Ishikawa (cell line): ENCODE measurements around the gene PCNX3.
A peak's percentile ranks its signal among the peaks of the same experiment; 100 is the strongest.

ENCODE experiments used
- CEBPB ChIP-seq: IDR thresholded peaks from 2 replicates; pipeline ENCODE4 v1.6.1; 2012
- CREB1 ChIP-seq: IDR thresholded peaks from 2 replicates; pipeline ENCODE4 v1.6.1; 2012; ENCODE audit warnings: low read depth
- EGR1 ChIP-seq: IDR thresholded peaks from 2 replicates; pipeline ENCODE4 v1.6.1; 2012
- EP300 ChIP-seq: IDR thresholded peaks from 2 replicates; pipeline ENCODE4 v1.6.1; 2012; ENCODE audit warnings: borderline replicate concordance
- FOXM1 ChIP-seq: IDR thresholded peaks from 2 replicates; pipeline ENCODE4 v1.6.1; 2012; ENCODE audit warnings: low read depth, borderline replicate concordance
- NFIC ChIP-seq: IDR thresholded peaks from 2 replicates; pipeline ENCODE4 v1.6.1; 2012
- RAD21 ChIP-seq: IDR thresholded peaks from 2 replicates; pipeline ENCODE4 v1.6.1; 2012; ENCODE audit warnings: low read depth
- REST ChIP-seq: IDR thresholded peaks from 2 replicates; pipeline ENCODE4 v1.6.1; 2012; ENCODE audit warnings: low read depth, mild to moderate bottlenecking
- TAF1 ChIP-seq: IDR thresholded peaks from 2 replicates; pipeline ENCODE4 v1.6.1; 2012; ENCODE audit warnings: low read depth, mild to moderate bottlenecking
- TCF12 ChIP-seq: IDR thresholded peaks from 2 replicates; pipeline ENCODE4 v1.6.1; 2012; ENCODE audit warnings: low read depth
- TEAD4 ChIP-seq: IDR thresholded peaks from 2 replicates; pipeline ENCODE4 v1.6.1; 2012
- USF1 ChIP-seq: IDR thresholded peaks from 2 replicates; pipeline ENCODE4 v1.6.1; 2012
- YY1 ChIP-seq: IDR thresholded peaks from 2 replicates; pipeline ENCODE4 v1.6.1; 2012; ENCODE audit warnings: low read depth
- ZBTB7A ChIP-seq: IDR thresholded peaks from 2 replicates; pipeline ENCODE4 v1.6.1; 2012; ENCODE audit warnings: low read depth
- TF ChIP-seq, protein P1 (sequence below): IDR thresholded peaks from 2 replicates; pipeline ENCODE4 v1.6.1; 2012

The PCNX3 gene

DNA sequence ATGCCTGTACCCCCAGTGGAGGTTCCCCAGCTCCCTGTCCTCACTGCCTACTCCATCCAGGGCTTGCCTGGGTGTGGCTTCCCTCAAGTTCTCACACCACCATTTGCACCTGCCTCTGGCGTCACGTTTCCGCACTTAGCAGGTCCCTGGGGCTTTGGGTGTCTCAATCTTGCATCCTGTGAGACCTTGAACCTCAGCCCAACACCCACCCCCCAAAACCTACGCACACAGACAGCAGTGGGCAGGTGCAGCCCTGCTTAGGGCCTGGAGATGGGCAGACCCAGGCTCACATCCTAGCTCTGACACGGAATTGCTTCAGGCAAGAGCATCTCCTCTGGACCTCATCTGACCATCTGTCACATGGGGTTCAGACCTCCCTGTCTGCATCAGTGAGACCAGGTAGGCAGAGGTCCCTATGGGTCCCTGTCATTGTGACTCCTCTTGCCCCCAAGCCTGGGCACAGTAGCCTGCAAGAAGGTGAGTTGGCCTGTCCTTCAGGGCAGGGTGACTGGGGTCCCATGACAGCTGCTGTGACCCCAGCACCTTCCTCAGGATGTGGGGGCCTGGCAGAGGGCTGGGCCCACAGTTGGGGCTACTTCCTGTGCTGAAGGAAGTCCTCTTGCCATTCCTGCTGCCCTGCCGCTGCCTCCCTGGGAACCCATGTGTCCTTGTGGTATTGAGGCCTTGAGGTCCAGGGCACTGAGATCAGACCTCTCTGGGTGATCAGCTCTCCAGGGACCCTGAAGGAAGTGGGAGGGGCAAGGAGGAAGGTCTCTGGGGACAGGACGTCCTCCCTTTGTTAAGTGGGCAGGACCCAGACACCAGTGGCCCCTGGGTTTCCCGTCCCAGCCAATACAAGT, 24.3 kb downstream of the PCNX3 start:
- no peak for TF ChIP-seq CREB1
- TF ChIP-seq TCF12, result no peak
- no peak for TF ChIP-seq REST
- TF ChIP-seq FOXM1, result no peak

- TF ChIP-seq TCF12 (no peak), ZBTB7A (0 out of 2 replicates have a peak, but pooled peaks have one; percentile 37)
These were observed 25.1 kb downstream of the PCNX3 start for GRCh38 chr11:65640483-65641296.

DNA sequence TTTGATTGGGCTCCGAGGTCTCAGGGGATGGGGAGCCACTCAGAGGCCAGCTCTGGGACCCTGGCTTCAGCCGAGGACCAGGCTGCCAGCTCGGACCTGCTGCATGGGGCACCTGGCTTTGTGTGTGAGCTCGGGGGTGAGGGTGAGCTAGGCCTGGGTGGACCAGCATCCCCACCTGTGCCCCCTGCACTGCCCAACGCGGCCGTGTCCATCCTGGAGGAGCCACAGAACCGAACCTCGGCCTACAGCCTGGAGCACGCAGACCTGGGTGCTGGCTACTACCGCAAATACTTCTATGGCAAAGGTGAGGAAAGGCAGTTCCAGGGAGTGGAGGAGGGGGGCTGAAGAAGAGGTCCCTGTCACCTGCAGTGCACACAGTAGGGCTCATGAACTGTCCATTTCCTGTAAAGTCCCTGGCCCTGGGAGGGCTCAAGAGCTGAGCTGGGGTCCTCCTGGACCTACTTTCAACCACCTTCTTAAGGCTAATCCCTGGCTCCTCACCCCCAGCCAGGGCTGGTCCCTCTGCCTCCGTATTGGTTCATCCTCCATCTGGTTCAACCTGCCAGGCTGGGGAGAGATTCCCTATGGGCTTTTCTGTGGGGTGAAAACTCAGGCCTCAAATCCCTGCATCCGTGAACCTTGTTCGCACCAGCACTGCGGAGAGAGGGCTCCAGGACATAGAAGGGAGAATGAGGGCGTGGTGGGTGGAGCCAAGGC, 25.9 kb downstream of the PCNX3 start:
- no peak for TF ChIP-seq TCF12
- no peak for TF ChIP-seq YY1
- TF ChIP-seq REST, result no peak
- TF ChIP-seq EGR1, result no peak
- TF ChIP-seq CREB1, result no peak
- TF ChIP-seq EP300, result no peak
- no peak for TF ChIP-seq USF1
- no peak for TF ChIP-seq FOXM1

- TF ChIP-seq CREB1, result no peak
- no peak for TF ChIP-seq FOXM1
- TF ChIP-seq USF1, result no peak
- no peak for TF ChIP-seq NFIC
- TF ChIP-seq YY1, result no peak
- TF ChIP-seq REST, result no peak
- no peak for TF ChIP-seq TAF1
- TF ChIP-seq, protein P1, sequence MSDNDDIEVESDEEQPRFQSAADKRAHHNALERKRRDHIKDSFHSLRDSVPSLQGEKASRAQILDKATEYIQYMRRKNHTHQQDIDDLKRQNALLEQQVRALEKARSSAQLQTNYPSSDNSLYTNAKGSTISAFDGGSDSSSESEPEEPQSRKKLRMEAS, result no peak
- TF ChIP-seq TCF12, result no peak
- TF ChIP-seq EP300, result no peak
- TF ChIP-seq EGR1, result no peak
- no peak for TF ChIP-seq ZBTB7A
- no peak for TF ChIP-seq CEBPB
- TF ChIP-seq TEAD4, result no peak
- no peak for TF ChIP-seq RAD21
These were observed 26.6 kb downstream of the PCNX3 start for GRCh38 chr11:65642014-65642671.
